ENCODE results near the gene TAMALIN.

DNA sequence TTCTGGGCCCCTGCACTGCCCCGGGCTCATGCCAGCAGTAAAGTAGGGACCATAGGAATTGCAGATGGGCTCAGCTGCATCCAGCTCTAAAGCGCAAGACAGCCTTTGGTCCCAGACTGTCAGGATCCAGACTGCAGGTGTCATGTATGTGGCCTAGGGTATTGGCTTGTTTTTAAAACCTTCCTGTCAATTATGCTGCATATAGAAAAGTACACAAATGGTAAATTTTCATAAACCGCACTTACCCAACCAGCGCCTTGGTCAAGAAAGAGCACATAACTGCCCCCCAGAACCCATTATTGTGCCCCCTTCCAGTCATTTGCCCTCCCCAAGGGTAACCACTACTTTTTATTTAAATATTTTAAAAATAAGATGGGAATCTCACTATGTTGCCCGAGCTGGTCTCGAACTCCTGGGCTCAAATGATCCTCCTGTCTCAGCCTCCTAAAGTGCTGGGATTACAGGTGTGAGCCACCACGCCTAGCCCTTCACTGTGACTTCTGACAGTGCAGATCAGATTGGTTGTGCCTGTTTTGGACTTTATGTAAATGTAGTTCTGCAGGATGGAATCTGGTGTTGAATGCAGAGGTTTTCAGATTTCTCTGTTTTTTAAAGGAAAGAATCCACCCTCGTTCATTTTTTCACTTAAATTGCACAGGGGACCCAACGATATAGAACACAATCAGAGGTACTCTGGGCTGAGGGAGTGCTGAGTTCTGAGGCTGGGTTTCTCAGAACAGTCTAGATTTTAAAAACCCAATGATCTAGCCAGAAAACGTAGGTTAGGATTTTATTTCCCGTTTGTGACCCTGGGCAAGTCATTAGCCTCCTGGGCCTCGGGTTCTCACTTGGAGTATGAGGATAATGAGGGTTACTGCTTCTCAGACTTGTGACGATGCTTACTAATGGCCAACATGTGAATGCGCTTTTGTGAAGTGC lies 51.2 kb downstream of the TAMALIN start:
- TF ChIP-seq FOS (IDR thresholded peaks at IDR 0.05; ENCODE audit: low read depth, low read length) (no peak), RAD21 (IDR thresholded peaks at IDR 0.05; ENCODE audit: low read length) (no peak), POLR2A (IDR thresholded peaks at IDR 0.05; ENCODE audit: low read depth, low read length) (peak; percentile 30)
- TF ChIP-seq, protein P1, sequence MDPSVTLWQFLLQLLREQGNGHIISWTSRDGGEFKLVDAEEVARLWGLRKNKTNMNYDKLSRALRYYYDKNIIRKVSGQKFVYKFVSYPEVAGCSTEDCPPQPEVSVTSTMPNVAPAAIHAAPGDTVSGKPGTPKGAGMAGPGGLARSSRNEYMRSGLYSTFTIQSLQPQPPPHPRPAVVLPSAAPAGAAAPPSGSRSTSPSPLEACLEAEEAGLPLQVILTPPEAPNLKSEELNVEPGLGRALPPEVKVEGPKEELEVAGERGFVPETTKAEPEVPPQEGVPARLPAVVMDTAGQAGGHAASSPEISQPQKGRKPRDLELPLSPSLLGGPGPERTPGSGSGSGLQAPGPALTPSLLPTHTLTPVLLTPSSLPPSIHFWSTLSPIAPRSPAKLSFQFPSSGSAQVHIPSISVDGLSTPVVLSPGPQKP (IDR thresholded peaks at IDR 0.05; ENCODE audit: borderline replicate concordance, low read depth, low read length): no peak
- TF ChIP-seq, protein P2, sequence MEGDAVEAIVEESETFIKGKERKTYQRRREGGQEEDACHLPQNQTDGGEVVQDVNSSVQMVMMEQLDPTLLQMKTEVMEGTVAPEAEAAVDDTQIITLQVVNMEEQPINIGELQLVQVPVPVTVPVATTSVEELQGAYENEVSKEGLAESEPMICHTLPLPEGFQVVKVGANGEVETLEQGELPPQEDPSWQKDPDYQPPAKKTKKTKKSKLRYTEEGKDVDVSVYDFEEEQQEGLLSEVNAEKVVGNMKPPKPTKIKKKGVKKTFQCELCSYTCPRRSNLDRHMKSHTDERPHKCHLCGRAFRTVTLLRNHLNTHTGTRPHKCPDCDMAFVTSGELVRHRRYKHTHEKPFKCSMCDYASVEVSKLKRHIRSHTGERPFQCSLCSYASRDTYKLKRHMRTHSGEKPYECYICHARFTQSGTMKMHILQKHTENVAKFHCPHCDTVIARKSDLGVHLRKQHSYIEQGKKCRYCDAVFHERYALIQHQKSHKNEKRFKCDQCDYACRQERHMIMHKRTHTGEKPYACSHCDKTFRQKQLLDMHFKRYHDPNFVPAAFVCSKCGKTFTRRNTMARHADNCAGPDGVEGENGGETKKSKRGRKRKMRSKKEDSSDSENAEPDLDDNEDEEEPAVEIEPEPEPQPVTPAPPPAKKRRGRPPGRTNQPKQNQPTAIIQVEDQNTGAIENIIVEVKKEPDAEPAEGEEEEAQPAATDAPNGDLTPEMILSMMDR (conservative IDR thresholded peaks at IDR 0.05; ENCODE audit: low read depth, low read length): no peak
- TF ChIP-seq, protein P3, sequence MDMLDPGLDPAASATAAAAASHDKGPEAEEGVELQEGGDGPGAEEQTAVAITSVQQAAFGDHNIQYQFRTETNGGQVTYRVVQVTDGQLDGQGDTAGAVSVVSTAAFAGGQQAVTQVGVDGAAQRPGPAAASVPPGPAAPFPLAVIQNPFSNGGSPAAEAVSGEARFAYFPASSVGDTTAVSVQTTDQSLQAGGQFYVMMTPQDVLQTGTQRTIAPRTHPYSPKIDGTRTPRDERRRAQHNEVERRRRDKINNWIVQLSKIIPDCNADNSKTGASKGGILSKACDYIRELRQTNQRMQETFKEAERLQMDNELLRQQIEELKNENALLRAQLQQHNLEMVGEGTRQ (IDR thresholded peaks at IDR 0.05; ENCODE audit: low read depth, low read length): no peak; the same call in 1 of the 2 replicates
